Parathyroid adenoma (tissue), 2 donors: Measurements from ENCODE around the gene CTTN.
"Not testable (repeated sequence)": the region's sequence is repeated elsewhere in the genome, so short reads cannot be mapped to it uniquely, and the experiment has no call there.

Experiments used
- H2AFZ ChIP-seq: fragments of 300-600 bp; sonication (generic); one replicate; pipeline ENCODE4 v1.7.0; 2017; ENCODE audit warnings: antibody characterized with exemption, mild to moderate bottlenecking
- H3K27ac ChIP-seq: fragments of 300-600 bp; sonication (generic); one replicate; pipeline ENCODE4 v1.7.0; 2017
- H3K27me3 ChIP-seq: fragments of 300-600 bp; sonication (generic); one replicate; pipeline ENCODE4 v1.7.0; 2017; ENCODE audit warnings: low read length; ENCODE audit not compliant: control insufficient read depth, insufficient read depth
- H3K36me3 ChIP-seq: fragments of 300-600 bp; sonication (generic); one replicate; pipeline ENCODE4 v1.7.0; 2017; ENCODE audit warnings: low read length; ENCODE audit not compliant: control insufficient read depth, insufficient read depth
- H3K4me1 ChIP-seq: fragments of 300-600 bp; sonication (generic); one replicate; pipeline ENCODE4 v1.7.0; 2017; ENCODE audit warnings: control low read depth
- H3K4me2 ChIP-seq: fragments of 300-600 bp; sonication (generic); one replicate; pipeline ENCODE4 v1.7.0; 2017; ENCODE audit warnings: low read length
- H3K4me3 ChIP-seq: fragments of 300-600 bp; sonication (generic); one replicate; pipeline ENCODE4 v1.7.0; 2017; ENCODE audit warnings: low read depth, low read length
- H3K79me2 ChIP-seq: fragments of 300-600 bp; sonication (generic); one replicate; pipeline ENCODE4 v1.7.0; 2017; ENCODE audit warnings: control low read depth
- H3K9ac ChIP-seq: fragments of 300-600 bp; sonication (generic); one replicate; pipeline ENCODE4 v1.7.0; 2017; ENCODE audit warnings: mild to moderate bottlenecking
- H3K9me3 ChIP-seq: fragments of 300-600 bp; sonication (generic); one replicate; pipeline ENCODE4 v1.7.0; 2017; ENCODE audit warnings: low read length; ENCODE audit not compliant: control insufficient read depth
- CTCF ChIP-seq: fragments of 300-600 bp; sonication (generic); IDR thresholded peaks from one replicate; pipeline ENCODE4 v1.7.0; 2017; ENCODE audit warnings: antibody characterized with exemption, mild to moderate bottlenecking
- donor health status: primary hyperparathyroidism.

CTTN gene

GRCh38 chr11:70405679-70406395 lies 7.5 kb downstream of the CTTN start:
- no peaks in the 10 kb centered on the region for H3K9me3 ChIP-seq
- H3K27ac ChIP-seq = no peak overlapping the region
- no peak overlapping the region for H3K9ac ChIP-seq
- no peak overlapping the region for H3K4me3 ChIP-seq
- H3K36me3 ChIP-seq = no peaks in the 10 kb centered on the region
- no peak overlapping the region for H2AFZ ChIP-seq
- peaks cover 4% of the 10 kb centered on the region for H3K79me2 ChIP-seq
- TF ChIP-seq CTCF = no peak
- no peak overlapping the region for H3K4me2 ChIP-seq
- H3K27me3 ChIP-seq = no peaks in the 10 kb centered on the region
- no peaks in the 10 kb centered on the region for H3K4me1 ChIP-seq

- Histone ChIP-seq H3K79me2 (no peaks in the 10 kb centered on the region), H3K36me3 (no peaks in the 10 kb centered on the region), H3K27me3 (no peaks in the 10 kb centered on the region), H3K4me3 (no peak overlapping the region), H3K9ac (no peak overlapping the region), H3K4me2 (no peak overlapping the region), H3K4me1 (no peaks in the 10 kb centered on the region), H2AFZ (no peak overlapping the region), H3K27ac (no peak overlapping the region), H3K9me3 (no peaks in the 10 kb centered on the region)
- no peak for TF ChIP-seq CTCF
Observed at GRCh38 chr11:70407121-70407520, 8.8 kb downstream of the CTTN start.

- Histone ChIP-seq H3K4me3 (no peak overlapping the region), H3K9ac (no peak overlapping the region), H3K4me2 (no peak overlapping the region), H3K79me2 (no peaks in the 10 kb centered on the region), H3K4me1 (no peaks in the 10 kb centered on the region), H3K27ac (no peak overlapping the region), H2AFZ (no peak overlapping the region), H3K27me3 (no peaks in the 10 kb centered on the region), H3K36me3 (no peaks in the 10 kb centered on the region), H3K9me3 (no peaks in the 10 kb centered on the region)
- TF ChIP-seq CTCF = no peak
Observed at GRCh38 chr11:70407814-70408213, 9.5 kb downstream of the CTTN start.

GRCh38 chr11:70408326-70408725 lies 10.0 kb downstream of the CTTN start:
- H3K4me1 ChIP-seq, H3K36me3 ChIP-seq, H3K27me3 ChIP-seq, H3K4me3 ChIP-seq, H3K79me2 ChIP-seq, H2AFZ ChIP-seq, H3K27ac ChIP-seq, H3K9ac ChIP-seq, H3K9me3 ChIP-seq, H3K4me2 ChIP-seq: not testable (repeated sequence)

- H3K4me2 ChIP-seq = no peak overlapping the region
- H3K36me3 ChIP-seq = no peaks in the 10 kb centered on the region
- no peak overlapping the region for H3K9ac ChIP-seq
- no peak overlapping the region for H3K27ac ChIP-seq
- no peaks in the 10 kb centered on the region for H3K79me2 ChIP-seq
- no peak overlapping the region for H3K4me3 ChIP-seq
- H3K9me3 ChIP-seq = no peaks in the 10 kb centered on the region
- H3K27me3 ChIP-seq = no peaks in the 10 kb centered on the region
- H3K4me1 ChIP-seq = no peaks in the 10 kb centered on the region
- no peak overlapping the region for H2AFZ ChIP-seq
- no peak for TF ChIP-seq CTCF
Observed at GRCh38 chr11:70409437-70409836, 11.1 kb downstream of the CTTN start.
